HG02885 (cell line): ENCODE data around the gene TBX6.
A peak's percentile ranks its signal among the peaks of the same experiment; 100 is the strongest.

Experiments
- ATAC-seq: cut with Tn5 transposase; IDR thresholded peaks from one replicate; pipeline ENCODE4 v1.9.1; 2021; ENCODE audit warnings: mild to moderate bottlenecking; ENCODE audit not compliant: unreplicated experiment, poor library complexity

Gene TBX6

GRCh38 chr16:30114411-30114810 lies 22.7 kb upstream of the TBX6 start:
- no peak for ATAC-seq

GRCh38 chr16:30113711-30114333 lies 22.1 kb upstream of the TBX6 start:
- no peak for ATAC-seq

- ATAC-seq = no peak
Observed at GRCh38 chr16:30113031-30113710, 21.4 kb upstream of the TBX6 start, which contains the start of gene GDPD3. Gene GDPD3, minus strand, starts transcription at chr16:30113537. Its CDS starts 59 bp downstream, at chr16:30113478.

GRCh38 chr16:30112197-30113030 lies 20.7 kb upstream of the TBX6 start:
- no peak for ATAC-seq

- ATAC-seq = no peak
Observed at GRCh38 chr16:30110661-30111060, 18.9 kb upstream of the TBX6 start.

- no peak for ATAC-seq
Observed at GRCh38 chr16:30108059-30108850, 16.5 kb upstream of the TBX6 start.

GRCh38 chr16:30104492-30104891 lies 12.8 kb upstream of the TBX6 start:
- no peak for ATAC-seq

GRCh38 chr16:30104090-30104489 lies 12.4 kb upstream of the TBX6 start:
- ATAC-seq = no peak

GRCh38 chr16:30096862-30097563 lies 5.3 kb upstream of the TBX6 start:
- ATAC-seq = no peak

GRCh38 chr16:30096105-30096861 lies 4.6 kb upstream of the TBX6 start, which contains the start of gene YPEL3:
Gene YPEL3, minus strand, starts transcription at chr16:30096213. Its CDS starts 731 bp downstream, at chr16:30095482.
- peak; percentile 60 for ATAC-seq

- no peak for ATAC-seq
Observed at GRCh38 chr16:30095166-30096078, 3.7 kb upstream of the TBX6 start.

GRCh38 chr16:30094541-30095165 lies 2.9 kb upstream of the TBX6 start:
- no peak for ATAC-seq

GRCh38 chr16:30092373-30093010 lies 768 bp upstream of the TBX6 start:
- ATAC-seq = peak; percentile 43

GRCh38 chr16:30090610-30091331 lies 953 bp downstream of the TBX6 start:
- ATAC-seq = no peak

- no peak for ATAC-seq
Observed at GRCh38 chr16:30088832-30089624, 2.7 kb downstream of the TBX6 start.
